ENCODE data around the gene HOXD12. TPM values are rescaled to one million over a fixed set of nuclear protein-coding genes. Genes with fewer than 3 reads are reported as not detected.
A peak's percentile ranks its signal among the peaks of the same experiment; 100 is the strongest.

Gene HOXD12
- polyA plus RNA-seq, 5 donors = not detected

GRCh38 chr2:176080540-176081375, 18.8 kb upstream of the HOXD12 start:
- DNase-seq = no peak

GRCh38 chr2:176081376-176081836, 18.2 kb upstream of the HOXD12 start:
- no peak for DNase-seq

GRCh38 chr2:176081837-176082524, 17.6 kb upstream of the HOXD12 start:
- no peak for DNase-seq

GRCh38 chr2:176082525-176082823, 17.1 kb upstream of the HOXD12 start:
- DNase-seq = no peak

- no peak for DNase-seq
These were observed 16.5 kb upstream of the HOXD12 start for GRCh38 chr2:176082824-176083751.

- no peak for DNase-seq
These were observed 15.8 kb upstream of the HOXD12 start, which contains the start of gene EVX2 for GRCh38 chr2:176083796-176084261. Gene EVX2 (minus strand): TSS chr2:176083962. CDS start chr2:176083776, 186 bp downstream.

- no peak for DNase-seq
These were observed 14.9 kb upstream of the HOXD12 start for GRCh38 chr2:176084611-176085119.

GRCh38 chr2:176085120-176085788, 14.3 kb upstream of the HOXD12 start:
- DNase-seq = no peak

GRCh38 chr2:176085861-176086771, 13.5 kb upstream of the HOXD12 start:
- DNase-seq = no peak

- DNase-seq = no peak
These were observed 12.1 kb upstream of the HOXD12 start for GRCh38 chr2:176087330-176088047.

- peak in 1 of 2 donors; percentile 63 for DNase-seq
These were observed 11.3 kb upstream of the HOXD12 start for GRCh38 chr2:176088048-176088936.

- no peak for DNase-seq
These were observed 10.4 kb upstream of the HOXD12 start for GRCh38 chr2:176088937-176089842.

GRCh38 chr2:176089843-176090395, 9.7 kb upstream of the HOXD12 start:
- DNase-seq = no peak

GRCh38 chr2:176090862-176091261, 8.7 kb upstream of the HOXD12 start:
- no peak for DNase-seq

GRCh38 chr2:176091329-176092258, 8.0 kb upstream of the HOXD12 start:
- no peak for DNase-seq
